NCI-H1092 treated with DMSO at 0.1 percent for 48 hours (cell line): ENCODE measurements around the gene PHACTR1.

Experiments used
- DNase-seq: peaks from one replicate; lab custom pipeline; 2025; lab: John Stamatoyannopoulos, UW

PHACTR1 gene

GRCh38 chr6:13163161-13163944, 446.8 kb downstream of the PHACTR1 start:
- DNase-seq: no peak

- no peak for DNase-seq
These were observed 447.7 kb downstream of the PHACTR1 start for GRCh38 chr6:13164291-13164690.

GRCh38 chr6:13165502-13166172, 449.1 kb downstream of the PHACTR1 start:
- DNase-seq: no peak

DNA sequence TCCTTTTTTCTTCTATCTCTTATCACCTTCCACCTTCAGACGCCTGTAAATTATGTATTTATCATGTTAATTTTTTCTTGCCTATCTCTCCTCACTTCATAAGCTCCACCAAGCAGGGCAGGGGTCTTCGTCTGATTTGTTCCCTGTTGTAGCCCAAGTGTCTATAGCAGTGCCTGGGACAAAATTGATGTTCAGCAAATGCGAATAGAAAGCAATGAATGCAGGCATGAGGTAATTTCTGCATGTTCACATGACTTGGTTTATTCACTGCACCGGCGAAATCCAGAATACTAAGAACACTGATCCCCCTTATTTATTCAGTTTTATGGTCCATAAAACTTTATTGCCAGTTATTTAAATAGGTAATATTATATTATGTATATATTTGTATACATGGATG, 449.7 kb downstream of the PHACTR1 start:
- DNase-seq: no peak

DNA sequence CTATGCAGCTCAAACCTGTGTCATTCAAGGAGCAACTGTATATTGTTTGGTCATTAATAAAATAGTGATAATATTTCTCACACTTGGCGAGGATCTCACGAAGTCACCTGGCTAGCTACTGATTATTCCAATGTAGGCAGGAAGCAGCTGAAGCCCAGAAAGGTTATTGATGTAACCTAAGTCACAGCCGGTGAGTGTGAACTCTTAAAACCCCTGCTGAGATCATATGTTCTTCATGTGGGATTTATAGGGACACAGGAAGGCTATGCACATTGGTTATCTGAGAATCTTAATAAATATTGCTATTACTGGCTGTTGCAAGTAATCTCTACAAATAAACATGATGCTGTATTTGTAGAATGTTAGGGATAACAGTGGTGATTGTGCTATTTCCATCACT, 450.3 kb downstream of the PHACTR1 start:
- no peak for DNase-seq

GRCh38 chr6:13172291-13172690, 455.7 kb downstream of the PHACTR1 start:
- DNase-seq: no peak

DNA sequence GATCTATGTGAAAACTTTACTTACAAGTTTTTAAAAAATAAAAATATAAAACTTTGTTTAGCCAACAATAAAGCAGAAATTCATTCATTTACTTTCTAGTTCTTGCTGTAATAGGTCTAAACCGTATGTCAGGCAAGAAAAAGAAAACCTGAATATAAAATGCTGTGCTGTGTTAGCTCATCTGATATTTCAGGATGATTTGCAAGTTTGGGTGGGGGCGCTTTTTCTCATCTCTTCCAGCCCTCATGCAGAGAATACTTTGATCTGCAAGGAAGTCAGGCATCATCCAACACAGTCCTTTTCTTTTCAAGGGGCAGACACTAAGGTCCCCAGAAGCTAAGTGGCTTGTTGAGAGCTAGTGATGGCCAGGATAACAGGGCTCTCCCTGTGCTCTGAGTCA, 458.5 kb downstream of the PHACTR1 start:
- no peak for DNase-seq

GRCh38 chr6:13175759-13176158, 459.2 kb downstream of the PHACTR1 start:
- no peak for DNase-seq

GRCh38 chr6:13177664-13178063, 461.1 kb downstream of the PHACTR1 start:
- DNase-seq: no peak

DNA sequence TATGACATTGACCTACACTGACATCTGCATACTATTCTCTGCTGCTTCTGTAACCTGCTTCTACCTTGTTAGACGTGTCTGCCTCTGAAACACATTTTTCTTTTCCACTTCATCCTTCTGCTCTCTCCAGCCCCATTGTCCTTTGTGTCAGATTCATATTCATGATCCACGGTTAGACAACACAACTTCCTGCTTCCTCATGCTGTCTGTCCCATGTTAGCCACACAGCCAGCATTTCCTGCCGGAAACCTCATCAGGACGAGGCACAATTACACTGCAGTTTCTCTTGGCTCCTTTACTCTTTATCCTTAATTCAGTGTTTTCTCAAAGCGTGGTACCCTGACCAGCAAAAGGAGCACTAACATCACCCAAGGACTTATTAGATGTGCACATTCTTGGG, 461.5 kb downstream of the PHACTR1 start:
- no peak for DNase-seq

GRCh38 chr6:13180538-13180937, 464.0 kb downstream of the PHACTR1 start:
- no peak for DNase-seq

DNA sequence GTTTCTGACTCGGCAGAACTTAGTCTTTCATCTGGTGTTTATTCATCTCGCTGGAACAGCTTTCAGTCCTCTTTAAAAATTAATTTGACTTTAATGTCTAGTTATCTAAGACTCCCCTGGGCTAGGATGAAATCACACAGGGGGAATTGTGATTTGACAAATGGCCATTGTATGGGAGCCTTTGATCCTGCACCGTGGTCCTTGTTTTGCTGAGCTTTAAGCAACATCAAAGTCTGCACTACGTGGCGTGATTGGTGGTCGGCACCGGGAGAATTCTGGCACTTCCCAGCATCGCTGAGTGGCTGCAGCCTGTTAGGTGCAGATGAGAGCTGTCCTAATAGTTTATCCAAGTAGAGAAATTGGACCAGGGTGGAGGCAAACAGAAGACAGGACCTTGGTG, 464.8 kb downstream of the PHACTR1 start:
- DNase-seq: no peak

DNA sequence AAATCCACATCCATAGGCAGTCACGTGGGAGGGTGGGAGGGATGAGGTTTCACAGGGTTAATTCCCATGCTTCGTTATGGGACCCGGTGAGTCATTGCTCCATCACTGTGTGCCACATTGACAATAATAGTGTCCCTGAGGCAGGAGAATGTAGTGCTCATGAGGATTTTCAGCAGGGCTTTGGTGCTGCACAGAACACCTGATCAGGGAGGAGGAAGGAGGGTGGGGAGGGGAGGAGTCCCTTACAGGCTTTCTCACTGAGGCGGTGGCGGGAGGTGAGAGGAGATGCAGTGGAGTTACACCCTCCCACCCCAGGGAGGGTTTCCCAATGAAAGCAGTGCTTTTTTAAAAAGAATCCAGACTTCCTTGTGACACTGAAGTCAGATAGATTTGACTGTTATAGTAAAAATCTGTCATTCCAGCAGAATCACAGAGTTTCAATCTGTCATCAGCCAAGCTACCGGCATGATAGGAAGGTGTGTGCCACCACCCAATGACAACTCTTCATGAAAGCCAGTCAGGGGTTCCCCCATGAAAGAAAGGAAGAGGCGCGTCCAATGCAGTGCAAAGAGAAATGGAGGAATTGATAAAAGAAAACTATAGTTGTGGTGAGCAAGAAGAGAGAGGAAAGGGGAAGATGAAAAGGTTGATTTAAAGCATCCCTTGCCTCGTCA, 467.0 kb downstream of the PHACTR1 start:
- DNase-seq: no peak

- DNase-seq: no peak
These were observed 467.5 kb downstream of the PHACTR1 start for GRCh38 chr6:13184089-13184468.

- no peak for DNase-seq
These were observed 468.0 kb downstream of the PHACTR1 start for GRCh38 chr6:13184547-13184946.

DNA sequence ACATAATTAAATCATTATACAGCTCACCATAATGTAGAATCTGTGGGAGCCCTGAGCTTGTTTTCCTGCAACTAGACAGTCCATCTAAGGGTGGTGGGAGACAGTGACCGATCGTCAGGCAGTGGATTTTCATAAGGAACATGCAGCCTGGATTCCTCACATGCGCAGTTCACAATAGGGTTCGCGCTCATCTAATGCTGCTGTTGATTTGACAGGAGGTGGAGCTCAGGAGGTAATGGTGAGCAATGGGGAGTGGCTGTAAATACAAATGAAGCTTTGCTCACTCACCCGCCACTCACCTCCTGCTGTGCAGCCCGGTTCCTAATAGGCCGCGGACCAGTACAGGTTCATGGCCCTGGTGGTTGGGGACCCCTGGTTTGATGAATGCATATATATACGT, 470.3 kb downstream of the PHACTR1 start:
- DNase-seq: no peak

- DNase-seq: no peak
These were observed 471.1 kb downstream of the PHACTR1 start for GRCh38 chr6:13187692-13188091.

DNA sequence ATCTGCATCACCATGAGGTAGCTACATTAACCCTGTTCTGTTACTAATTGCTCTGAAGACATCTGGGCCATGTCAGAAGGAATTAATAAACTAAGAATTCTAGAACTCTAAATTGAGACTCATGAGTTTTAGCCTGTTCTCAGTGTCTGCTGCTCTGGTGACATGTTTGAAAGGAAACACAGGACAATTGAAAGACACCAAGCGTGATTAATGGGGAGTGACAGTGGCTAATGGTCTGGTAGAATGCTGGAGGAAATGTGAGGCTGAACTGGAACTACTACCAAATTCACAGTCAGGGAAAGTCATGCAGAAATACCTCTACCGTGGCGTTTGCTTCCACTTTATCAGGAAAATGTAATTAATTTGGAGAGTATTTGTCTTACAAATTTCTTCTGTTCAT, 471.7 kb downstream of the PHACTR1 start:
- no peak for DNase-seq

DNA sequence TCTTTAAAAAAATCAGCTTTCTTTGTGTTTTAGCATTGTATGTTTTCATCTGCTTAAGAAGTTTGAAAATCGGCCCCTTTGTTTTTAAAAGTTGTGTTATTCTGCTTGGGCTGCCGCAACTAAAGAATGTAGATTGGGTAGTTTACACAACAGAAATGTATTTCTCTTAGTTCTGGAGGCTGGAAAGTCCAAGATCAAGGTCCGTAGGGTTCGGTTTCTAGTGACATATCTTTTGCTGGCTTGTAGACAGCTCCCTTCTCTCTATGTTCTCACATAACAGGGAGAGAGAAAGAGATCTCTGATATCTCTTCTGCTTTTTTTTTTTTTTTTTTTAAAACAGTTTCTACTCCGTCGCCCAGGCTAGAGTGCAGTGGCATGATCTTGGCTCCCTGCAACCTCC, 473.1 kb downstream of the PHACTR1 start:
- DNase-seq: no peak

- DNase-seq: no peak
These were observed 473.8 kb downstream of the PHACTR1 start for GRCh38 chr6:13190376-13190775.

- DNase-seq: no peak
These were observed 474.9 kb downstream of the PHACTR1 start for GRCh38 chr6:13191461-13191860.

GRCh38 chr6:13194852-13195251, 478.3 kb downstream of the PHACTR1 start:
- DNase-seq: no peak

- DNase-seq: no peak
These were observed 479.2 kb downstream of the PHACTR1 start for GRCh38 chr6:13195803-13196202.
